SK-N-SH (cell line): Measurements from ENCODE around the gene CNPPD1. TPM values are rescaled to one million over a fixed set of nuclear protein-coding genes. Genes with fewer than 3 reads are reported as not detected.

ENCODE experiments used
- CTCF ChIA-PET: fragments of 300-600, 350-600 bp; formaldehyde crosslinking; extraction: SDS; loops from one replicate; lab custom pipeline; 2021; lab: Yijun Ruan, JAX
- POLR2A ChIA-PET: fragments of 350-600 bp; sonication (Branson Sonifier 250); formaldehyde crosslinking; extraction: SDS; loops from one replicate; lab custom pipeline; 2020; ENCODE audit warnings: antibody characterized with exemption, inconsistent platforms; lab: Yijun Ruan, JAX
- DNase-seq: peaks from one replicate; pipeline ENCODE4 v3.0.0; 2012
- H2AFZ ChIP-seq: fragments of 200-600 bp; sonication (generic); 2 replicates; pipeline ENCODE4 v1.8.1; 2016; ENCODE audit warnings: antibody characterized with exemption, mild to moderate bottlenecking, low read depth
- H3F3A ChIP-seq: fragments of 200-600 bp; sonication (generic); replicated peaks from 2 replicates; pipeline ENCODE3; 2016; ENCODE audit warnings: antibody characterized with exemption, mild to moderate bottlenecking; ENCODE audit not compliant: insufficient read depth
- H3K27ac ChIP-seq, 2 experiments: fragments of 200-500 bp in 1 of 2; fragments of 200-600 bp in 1 of 2; sonication (Bioruptor generic) in 1 of 2; sonication (generic), shearing (Covaris generic) in 1 of 2; 2 replicates each; pipeline versions ENCODE4 v1.5.1 to v1.6.1; 2014 to 2016; ENCODE audit warnings: low read depth in 2 of 2, inconsistent platforms in 1 of 2, low read length in 1 of 2, mild to moderate bottlenecking in 1 of 2, mixed read lengths in 1 of 2
- H3K27me3 ChIP-seq: fragments of 200-600 bp; sonication (generic), shearing (Covaris generic); 2 replicates; pipeline ENCODE4 v1.6.1; 2016; ENCODE audit warnings: mixed run types; ENCODE audit not compliant: insufficient read depth
- H3K36me3 ChIP-seq, 2 experiments: fragments of 200-500 bp in 1 of 2; fragments of 200-600 bp in 1 of 2; sonication (Bioruptor generic) in 1 of 2; sonication (generic) in 1 of 2; replicated peaks in 1 of 2; 2 replicates each; pipeline versions ENCODE3 to v1.5.1; 2014 to 2016; ENCODE audit warnings: low read length in 1 of 2, mild to moderate bottlenecking in 1 of 2; ENCODE audit not compliant: insufficient read depth in 2 of 2, control insufficient read depth in 1 of 2
- H3K4me1 ChIP-seq, 2 experiments: fragments of 200-500 bp in 1 of 2; fragments of 200-600 bp in 1 of 2; sonication (Bioruptor generic) in 1 of 2; sonication (generic), shearing (Covaris generic) in 1 of 2; 2 replicates each; pipeline versions ENCODE4 v1.5.1 to v1.6.1; 2014 to 2016; ENCODE audit warnings: low read depth in 1 of 2, low read length in 1 of 2, mixed run types in 1 of 2; ENCODE audit not compliant: insufficient read depth in 2 of 2, control insufficient read depth in 1 of 2
- H3K4me2 ChIP-seq: fragments of 200-600 bp; sonication (generic), shearing (Covaris generic); 2 replicates; pipeline ENCODE4 v1.6.1; 2017; ENCODE audit warnings: mixed run types
- H3K4me3 ChIP-seq, 2 experiments: fragments of 200-500 bp in 1 of 2; fragments of 200-600 bp in 1 of 2; sonication (Bioruptor generic) in 1 of 2; sonication (generic), shearing (Covaris generic) in 1 of 2; 2 replicates each; pipeline versions ENCODE4 v1.5.1 to v1.8.1; 2014 to 2016; ENCODE audit warnings: low read depth in 2 of 2, inconsistent platforms in 1 of 2, low read length in 1 of 2, mild to moderate bottlenecking in 1 of 2, mixed read lengths in 1 of 2, moderate library complexity in 1 of 2
- H3K79me2 ChIP-seq: fragments of 200-600 bp; sonication (generic); 2 replicates; pipeline ENCODE4 v1.8.1; 2017; ENCODE audit warnings: mild to moderate bottlenecking; ENCODE audit not compliant: insufficient read depth
- H3K9ac ChIP-seq: fragments of 200-600 bp; sonication (generic); 2 replicates; pipeline ENCODE4 v1.6.1; 2017; ENCODE audit warnings: mixed run types
- H3K9me2 ChIP-seq: fragments of 200-600 bp; sonication (generic); 2 replicates; pipeline ENCODE4 v1.6.1; 2017; ENCODE audit warnings: mixed run types
- H3K9me3 ChIP-seq: fragments of 200-600 bp; sonication (generic); 2 replicates; pipeline ENCODE4 v1.6.1; 2017; ENCODE audit warnings: mixed run types, mild to moderate bottlenecking, moderate library complexity
- H4K20me1 ChIP-seq: fragments of 200-600 bp; sonication (generic); 2 replicates; pipeline ENCODE4 v1.6.1; 2017; ENCODE audit warnings: mild to moderate bottlenecking, mixed run types; ENCODE audit not compliant: insufficient read depth
- EP300 ChIP-seq, 2 experiments: IDR thresholded peaks; 2 replicates each; pipeline versions ENCODE4 v1.4.0 to v1.6.1; 2012; ENCODE audit warnings: borderline replicate concordance in 1 of 2, low read depth in 1 of 2, low read length in 1 of 2
- EZH2phosphoT487 ChIP-seq: fragments of 200-600 bp; sonication (generic); IDR thresholded peaks from 2 replicates; pipeline ENCODE4 v1.6.1; 2017; ENCODE audit warnings: low read depth, mixed run types, mild to moderate bottlenecking, antibody characterized with exemption, moderate library complexity, borderline replicate concordance
- FOXJ3 ChIP-seq: sonication (generic); formaldehyde crosslinking; IDR thresholded peaks from 2 replicates; pipeline ENCODE4 v1.5.1; 2020; ENCODE audit warnings: mild to moderate bottlenecking, missing genetic modification reagents
- JUND ChIP-seq: IDR thresholded peaks from 2 replicates; pipeline ENCODE4 v1.4.0; 2012
- MAX ChIP-seq: IDR thresholded peaks from 2 replicates; pipeline ENCODE4 v1.4.0; 2012; ENCODE audit warnings: low read depth
- RAD21 ChIP-seq: IDR thresholded peaks from 2 replicates; pipeline ENCODE4 v1.6.1; 2012; ENCODE audit warnings: mild to moderate bottlenecking, low read length
- REST ChIP-seq: IDR thresholded peaks from 2 replicates; pipeline ENCODE4 v1.6.1; 2012; ENCODE audit warnings: mild to moderate bottlenecking, low read depth, low read length, moderate library complexity
- RFX5 ChIP-seq: IDR thresholded peaks from 2 replicates; pipeline ENCODE4 v1.6.1; 2012; ENCODE audit warnings: mild to moderate bottlenecking, improper control_type of control experiment, low read length
- RXRA ChIP-seq: IDR thresholded peaks from 2 replicates; pipeline ENCODE4 v1.4.0; 2012; ENCODE audit warnings: low read depth, mild to moderate bottlenecking, borderline replicate concordance
- SIN3A ChIP-seq: IDR thresholded peaks from 2 replicates; pipeline ENCODE4 v1.6.1; 2012; ENCODE audit warnings: low read depth, mild to moderate bottlenecking, low read length, moderate library complexity, borderline replicate concordance
- SMC3 ChIP-seq: IDR thresholded peaks from 2 replicates; pipeline ENCODE4 v1.6.1; 2012; ENCODE audit warnings: low read depth, low read length, improper control_type of control experiment
- TCF12 ChIP-seq: IDR thresholded peaks from 2 replicates; pipeline ENCODE4 v1.4.0; 2012
- USF2 ChIP-seq: fragments of 150-350 bp; IDR thresholded peaks from 2 replicates; pipeline ENCODE4 v1.6.1; 2017; ENCODE audit warnings: antibody characterized with exemption, low read length, low read depth, borderline replicate concordance
- WGBS: methylation state at CpG from one replicate; pipeline ENCODE4 v1.1.6; 2017; ENCODE audit warnings: low lambda C conversion rate; 5-methylcytosine and 5-hydroxymethylcytosine counted together
- polyA plus RNA-seq, 3 experiments: library from polyadenylated mRNA; depleted of rRNA; stranded (reverse); fragments of >200 nt; gene quantifications; 2 replicates each; pipeline ENCODE4 v1.2.3, GENCODE V29; 2012
- TF ChIP-seq, protein P1 (sequence below): IDR thresholded peaks from 2 replicates; pipeline ENCODE4 v1.4.0; 2012; ENCODE audit warnings: low read depth, borderline replicate concordance
- TF ChIP-seq, protein P2 (sequence below): fragments of 200-600 bp; sonication (generic); IDR thresholded peaks from 2 replicates; pipeline ENCODE4 v1.6.1; 2017; ENCODE audit warnings: antibody characterized with exemption, mild to moderate bottlenecking, moderate library complexity

Gene CNPPD1
- polyA plus RNA-seq, 1 of the 3 experiments (the other 2 are of a cell fraction), result 75.9 TPM

- no peak for DNase-seq
- H3K27me3 ChIP-seq, result no peaks in the 10 kb centered on the region
- no peaks in the 10 kb centered on the region for H3K9me3 ChIP-seq
- H3K9me2 ChIP-seq, result no peaks in the 10 kb centered on the region
- peaks cover 0 to 19% of the 10 kb centered on the region in 2 experiments; a peak in 1 of 4 replicates for H3K4me1 ChIP-seq
- ChIA-PET POLR2A (interaction anchor here (0.8 kb wide), 1 partner anchor 13 kb away, joined by 3 read pairs; no protein-coding TSS in a partner anchor), CTCF (interaction anchor here (1.5 to 3.4 kb wide), 4 partner anchors 13 to 81 kb away, joined by 3 to 22 read pairs (median 10); partner anchors contain the start of gene NHEJ1)
- H2AFZ ChIP-seq, result no peak overlapping the region
- no peak overlapping the region for H3K4me3 ChIP-seq
- H3K79me2 ChIP-seq, result no peaks in the 10 kb centered on the region
- 97% methylated on average over 10 of the region's 10 CpGs for WGBS
- no peak overlapping the region for H3K27ac ChIP-seq
- H3K36me3 ChIP-seq, result peaks cover 18 to 58% of the 10 kb centered on the region in 2 experiments
- H3K9ac ChIP-seq, result no peak overlapping the region
- H3K4me2 ChIP-seq, result no peak overlapping the region
- peaks cover 15% of the 10 kb centered on the region for H3F3A ChIP-seq
- no peaks in the 10 kb centered on the region for H4K20me1 ChIP-seq
- TF ChIP-seq, protein P1, sequence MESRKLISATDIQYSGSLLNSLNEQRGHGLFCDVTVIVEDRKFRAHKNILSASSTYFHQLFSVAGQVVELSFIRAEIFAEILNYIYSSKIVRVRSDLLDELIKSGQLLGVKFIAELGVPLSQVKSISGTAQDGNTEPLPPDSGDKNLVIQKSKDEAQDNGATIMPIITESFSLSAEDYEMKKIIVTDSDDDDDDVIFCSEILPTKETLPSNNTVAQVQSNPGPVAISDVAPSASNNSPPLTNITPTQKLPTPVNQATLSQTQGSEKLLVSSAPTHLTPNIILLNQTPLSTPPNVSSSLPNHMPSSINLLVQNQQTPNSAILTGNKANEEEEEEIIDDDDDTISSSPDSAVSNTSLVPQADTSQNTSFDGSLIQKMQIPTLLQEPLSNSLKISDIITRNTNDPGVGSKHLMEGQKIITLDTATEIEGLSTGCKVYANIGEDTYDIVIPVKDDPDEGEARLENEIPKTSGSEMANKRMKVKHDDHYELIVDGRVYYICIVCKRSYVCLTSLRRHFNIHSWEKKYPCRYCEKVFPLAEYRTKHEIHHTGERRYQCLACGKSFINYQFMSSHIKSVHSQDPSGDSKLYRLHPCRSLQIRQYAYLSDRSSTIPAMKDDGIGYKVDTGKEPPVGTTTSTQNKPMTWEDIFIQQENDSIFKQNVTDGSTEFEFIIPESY, result no peak
- TF ChIP-seq JUND, result no peak
- TF ChIP-seq RFX5, result no peak
- no peak for TF ChIP-seq SIN3A
- TF ChIP-seq, all 33 proteins: peak for 0
Measured at GRCh38 chr2:219213486-219214071, 36.9 kb upstream of the CNPPD1 start.

DNA sequence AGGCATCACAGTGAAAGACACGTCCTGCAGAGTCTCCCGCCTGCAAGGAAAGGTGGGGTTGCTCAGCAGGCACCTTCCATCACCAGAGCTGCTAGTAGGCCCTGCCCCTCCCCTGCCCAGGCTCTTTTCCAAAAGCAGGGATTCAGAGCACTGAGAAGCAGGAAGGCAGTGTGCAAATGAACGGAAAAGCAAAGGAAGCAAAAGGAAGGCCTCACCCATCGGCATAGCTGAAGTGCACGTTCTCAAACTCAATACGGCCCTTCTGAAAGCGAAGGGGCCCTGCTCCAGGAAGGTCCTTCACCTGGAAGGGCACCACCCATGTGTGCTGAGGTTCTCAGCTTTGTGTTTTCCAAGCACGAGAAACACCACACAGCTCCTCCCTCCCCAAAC, 36.3 kb upstream of the CNPPD1 start:
- Histone ChIP-seq H3K27me3 (no peaks in the 10 kb centered on the region), H3K9ac (no peak overlapping the region), H3K27ac (no peak overlapping the region), H3K36me3 (peaks cover 22 to 62% of the 10 kb centered on the region in 2 experiments), H3K4me1 (peaks cover 5 to 21% of the 10 kb centered on the region in 2 experiments; a peak in 3 of 4 replicates), H3F3A (peaks cover 13% of the 10 kb centered on the region), H3K4me2 (no peak overlapping the region), H4K20me1 (no peaks in the 10 kb centered on the region), H3K9me3 (no peaks in the 10 kb centered on the region), H3K79me2 (no peaks in the 10 kb centered on the region), H3K4me3 (no peak overlapping the region), H2AFZ (no peak overlapping the region), H3K9me2 (no peaks in the 10 kb centered on the region)
- WGBS, result 95% methylated on average over 8 of the region's 8 CpGs
- DNase-seq, result no peak
- ChIA-PET CTCF (interaction anchor here (0.5 to 3.4 kb wide), 5 partner anchors 12 to 179 kb away, joined by 3 to 22 read pairs (median 3); partner anchors contain the start of gene NHEJ1), POLR2A (interaction anchor here (0.8 kb wide), 1 partner anchor 12 kb away, joined by 3 read pairs; no protein-coding TSS in a partner anchor)
- TF ChIP-seq JUND (no peak), TCF12 (no peak), MAX (no peak), FOXJ3 (CRISPR knock-in tag) (no peak), RXRA (no peak), SMC3 (no peak), REST (no peak), RAD21 (no peak), EZH2phosphoT487 (no peak), USF2 (no peak), EP300 (IDR thresholded peaks at IDR 0.05; ENCODE audit: borderline replicate concordance in 1 of 2, low read depth in 1 of 2, low read length in 1 of 2) (no peak)
- TF ChIP-seq, protein P2, sequence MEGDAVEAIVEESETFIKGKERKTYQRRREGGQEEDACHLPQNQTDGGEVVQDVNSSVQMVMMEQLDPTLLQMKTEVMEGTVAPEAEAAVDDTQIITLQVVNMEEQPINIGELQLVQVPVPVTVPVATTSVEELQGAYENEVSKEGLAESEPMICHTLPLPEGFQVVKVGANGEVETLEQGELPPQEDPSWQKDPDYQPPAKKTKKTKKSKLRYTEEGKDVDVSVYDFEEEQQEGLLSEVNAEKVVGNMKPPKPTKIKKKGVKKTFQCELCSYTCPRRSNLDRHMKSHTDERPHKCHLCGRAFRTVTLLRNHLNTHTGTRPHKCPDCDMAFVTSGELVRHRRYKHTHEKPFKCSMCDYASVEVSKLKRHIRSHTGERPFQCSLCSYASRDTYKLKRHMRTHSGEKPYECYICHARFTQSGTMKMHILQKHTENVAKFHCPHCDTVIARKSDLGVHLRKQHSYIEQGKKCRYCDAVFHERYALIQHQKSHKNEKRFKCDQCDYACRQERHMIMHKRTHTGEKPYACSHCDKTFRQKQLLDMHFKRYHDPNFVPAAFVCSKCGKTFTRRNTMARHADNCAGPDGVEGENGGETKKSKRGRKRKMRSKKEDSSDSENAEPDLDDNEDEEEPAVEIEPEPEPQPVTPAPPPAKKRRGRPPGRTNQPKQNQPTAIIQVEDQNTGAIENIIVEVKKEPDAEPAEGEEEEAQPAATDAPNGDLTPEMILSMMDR, result no peak
